SK-N-SH (cell line): ENCODE data around the gene AGPAT3. TPM values are rescaled to one million over a fixed set of nuclear protein-coding genes. Genes with fewer than 3 reads are reported as not detected.

Source experiments
- CTCF ChIA-PET: fragments of 300-600, 350-600 bp; formaldehyde crosslinking; extraction: SDS; loops from one replicate; lab custom pipeline; 2021; lab: Yijun Ruan, JAX
- POLR2A ChIA-PET: fragments of 350-600 bp; sonication (Branson Sonifier 250); formaldehyde crosslinking; extraction: SDS; loops from one replicate; lab custom pipeline; 2020; ENCODE audit warnings: antibody characterized with exemption, inconsistent platforms; lab: Yijun Ruan, JAX
- DNase-seq: peaks from one replicate; pipeline ENCODE4 v3.0.0; 2012
- H2AFZ ChIP-seq: fragments of 200-600 bp; sonication (generic); 2 replicates; pipeline ENCODE4 v1.8.1; 2016; ENCODE audit warnings: antibody characterized with exemption, mild to moderate bottlenecking, low read depth
- H3F3A ChIP-seq: fragments of 200-600 bp; sonication (generic); replicated peaks from 2 replicates; pipeline ENCODE3; 2016; ENCODE audit warnings: antibody characterized with exemption, mild to moderate bottlenecking; ENCODE audit not compliant: insufficient read depth
- H3K27ac ChIP-seq, 2 experiments: fragments of 200-500 bp in 1 of 2; fragments of 200-600 bp in 1 of 2; sonication (Bioruptor generic) in 1 of 2; sonication (generic), shearing (Covaris generic) in 1 of 2; 2 replicates each; pipeline versions ENCODE4 v1.5.1 to v1.6.1; 2014 to 2016; ENCODE audit warnings: low read depth in 2 of 2, inconsistent platforms in 1 of 2, low read length in 1 of 2, mild to moderate bottlenecking in 1 of 2, mixed read lengths in 1 of 2
- H3K27me3 ChIP-seq: fragments of 200-600 bp; sonication (generic), shearing (Covaris generic); 2 replicates; pipeline ENCODE4 v1.6.1; 2016; ENCODE audit warnings: mixed run types; ENCODE audit not compliant: insufficient read depth
- H3K36me3 ChIP-seq, 2 experiments: fragments of 200-500 bp in 1 of 2; fragments of 200-600 bp in 1 of 2; sonication (Bioruptor generic) in 1 of 2; sonication (generic) in 1 of 2; replicated peaks in 1 of 2; 2 replicates each; pipeline versions ENCODE3 to v1.5.1; 2014 to 2016; ENCODE audit warnings: low read length in 1 of 2, mild to moderate bottlenecking in 1 of 2; ENCODE audit not compliant: insufficient read depth in 2 of 2, control insufficient read depth in 1 of 2
- H3K4me1 ChIP-seq, 2 experiments: fragments of 200-500 bp in 1 of 2; fragments of 200-600 bp in 1 of 2; sonication (Bioruptor generic) in 1 of 2; sonication (generic), shearing (Covaris generic) in 1 of 2; 2 replicates each; pipeline versions ENCODE4 v1.5.1 to v1.6.1; 2014 to 2016; ENCODE audit warnings: low read depth in 1 of 2, low read length in 1 of 2, mixed run types in 1 of 2; ENCODE audit not compliant: insufficient read depth in 2 of 2, control insufficient read depth in 1 of 2
- H3K4me2 ChIP-seq: fragments of 200-600 bp; sonication (generic), shearing (Covaris generic); 2 replicates; pipeline ENCODE4 v1.6.1; 2017; ENCODE audit warnings: mixed run types
- H3K4me3 ChIP-seq, 2 experiments: fragments of 200-500 bp in 1 of 2; fragments of 200-600 bp in 1 of 2; sonication (Bioruptor generic) in 1 of 2; sonication (generic), shearing (Covaris generic) in 1 of 2; 2 replicates each; pipeline versions ENCODE4 v1.5.1 to v1.8.1; 2014 to 2016; ENCODE audit warnings: low read depth in 2 of 2, inconsistent platforms in 1 of 2, low read length in 1 of 2, mild to moderate bottlenecking in 1 of 2, mixed read lengths in 1 of 2, moderate library complexity in 1 of 2
- H3K79me2 ChIP-seq: fragments of 200-600 bp; sonication (generic); 2 replicates; pipeline ENCODE4 v1.8.1; 2017; ENCODE audit warnings: mild to moderate bottlenecking; ENCODE audit not compliant: insufficient read depth
- H3K9ac ChIP-seq: fragments of 200-600 bp; sonication (generic); 2 replicates; pipeline ENCODE4 v1.6.1; 2017; ENCODE audit warnings: mixed run types
- H3K9me2 ChIP-seq: fragments of 200-600 bp; sonication (generic); 2 replicates; pipeline ENCODE4 v1.6.1; 2017; ENCODE audit warnings: mixed run types
- H3K9me3 ChIP-seq: fragments of 200-600 bp; sonication (generic); 2 replicates; pipeline ENCODE4 v1.6.1; 2017; ENCODE audit warnings: mixed run types, mild to moderate bottlenecking, moderate library complexity
- H4K20me1 ChIP-seq: fragments of 200-600 bp; sonication (generic); 2 replicates; pipeline ENCODE4 v1.6.1; 2017; ENCODE audit warnings: mild to moderate bottlenecking, mixed run types; ENCODE audit not compliant: insufficient read depth
- ELF1 ChIP-seq: IDR thresholded peaks from 2 replicates; pipeline ENCODE4 v1.4.0; 2012
- EZH2phosphoT487 ChIP-seq: fragments of 200-600 bp; sonication (generic); IDR thresholded peaks from 2 replicates; pipeline ENCODE4 v1.6.1; 2017; ENCODE audit warnings: low read depth, mixed run types, mild to moderate bottlenecking, antibody characterized with exemption, moderate library complexity, borderline replicate concordance
- FOXJ3 ChIP-seq: sonication (generic); formaldehyde crosslinking; IDR thresholded peaks from 2 replicates; pipeline ENCODE4 v1.5.1; 2020; ENCODE audit warnings: mild to moderate bottlenecking, missing genetic modification reagents
- GABPA ChIP-seq: IDR thresholded peaks from 2 replicates; pipeline ENCODE4 v1.4.0; 2012; ENCODE audit warnings: low read depth, mild to moderate bottlenecking
- GATA2 ChIP-seq: sonication (generic); formaldehyde crosslinking; IDR thresholded peaks from 2 replicates; pipeline ENCODE4 v1.5.0; 2020; ENCODE audit warnings: mild to moderate bottlenecking, missing genetic modification reagents
- IRF3 ChIP-seq: fragments of 150-350 bp; IDR thresholded peaks from 2 replicates; pipeline ENCODE4 v1.6.1; 2016; ENCODE audit warnings: mild to moderate bottlenecking, low read depth, low read length
- MAX ChIP-seq: IDR thresholded peaks from 2 replicates; pipeline ENCODE4 v1.4.0; 2012; ENCODE audit warnings: low read depth
- MEF2A ChIP-seq: IDR thresholded peaks from 2 replicates; pipeline ENCODE4 v1.4.0; 2012; ENCODE audit warnings: low read depth, borderline replicate concordance
- PBX3 ChIP-seq: IDR thresholded peaks from 2 replicates; pipeline ENCODE4; 2012
- RAD21 ChIP-seq: IDR thresholded peaks from 2 replicates; pipeline ENCODE4 v1.6.1; 2012; ENCODE audit warnings: mild to moderate bottlenecking, low read length
- RCOR1 ChIP-seq: fragments of 150-350 bp; IDR thresholded peaks from 2 replicates; pipeline ENCODE4 v1.6.1; 2017; ENCODE audit warnings: antibody characterized with exemption, low read length
- REST ChIP-seq: IDR thresholded peaks from 2 replicates; pipeline ENCODE4 v1.6.1; 2012; ENCODE audit warnings: mild to moderate bottlenecking, low read depth, low read length, moderate library complexity
- RXRA ChIP-seq: IDR thresholded peaks from 2 replicates; pipeline ENCODE4 v1.4.0; 2012; ENCODE audit warnings: low read depth, mild to moderate bottlenecking, borderline replicate concordance
- TAF1 ChIP-seq: IDR thresholded peaks from 2 replicates; pipeline ENCODE4 v1.6.1; 2012; ENCODE audit warnings: low read depth, mild to moderate bottlenecking, low read length, moderate library complexity, borderline replicate concordance
- TEAD4 ChIP-seq: IDR thresholded peaks from 2 replicates; pipeline ENCODE4 v1.4.0; 2012; ENCODE audit warnings: mild to moderate bottlenecking, borderline replicate concordance; ENCODE audit not compliant: insufficient read depth
- USF1 ChIP-seq: IDR thresholded peaks from 2 replicates; pipeline ENCODE4 v1.4.0; 2012; ENCODE audit warnings: low read depth, borderline replicate concordance
- USF2 ChIP-seq: fragments of 150-350 bp; IDR thresholded peaks from 2 replicates; pipeline ENCODE4 v1.6.1; 2017; ENCODE audit warnings: antibody characterized with exemption, low read length, low read depth, borderline replicate concordance
- WGBS: methylation state at CpG from one replicate; pipeline ENCODE4 v1.1.6; 2017; ENCODE audit warnings: low lambda C conversion rate; 5-methylcytosine and 5-hydroxymethylcytosine counted together
- polyA plus RNA-seq, 3 experiments: library from polyadenylated mRNA; depleted of rRNA; stranded (reverse); fragments of >200 nt; gene quantifications; 2 replicates each; pipeline ENCODE4 v1.2.3, GENCODE V29; 2012

AGPAT3 gene
- polyA plus RNA-seq, 1 of the 3 experiments (the other 2 are of a cell fraction), result 35.3 TPM

GRCh38 chr21:43979654-43980053 is 114.6 kb downstream of the AGPAT3 start:
- no peaks in the 10 kb centered on the region for H3F3A ChIP-seq
- no peaks in the 10 kb centered on the region; a peak in 1 of 4 replicates for H3K4me1 ChIP-seq
- H4K20me1 ChIP-seq, result no peaks in the 10 kb centered on the region
- 99% methylated on average over 7 of the region's 7 CpGs for WGBS
- H3K27me3 ChIP-seq, result no peaks in the 10 kb centered on the region
- no peak overlapping the region for H3K9ac ChIP-seq
- ChIA-PET CTCF (interaction anchor here (1.5 kb wide), 1 partner anchor 169 kb away, joined by 8 read pairs; no protein-coding TSS in a partner anchor), POLR2A (no interaction called here)
- H3K27ac ChIP-seq, result no peak overlapping the region
- no peak overlapping the region for H2AFZ ChIP-seq
- no peaks in the 10 kb centered on the region for H3K9me2 ChIP-seq
- no peak for DNase-seq
- peaks cover 15 to 41% of the 10 kb centered on the region in 2 experiments for H3K36me3 ChIP-seq
- H3K4me3 ChIP-seq, result no peak overlapping the region
- H3K79me2 ChIP-seq, result no peaks in the 10 kb centered on the region
- H3K9me3 ChIP-seq, result no peaks in the 10 kb centered on the region
- no peak overlapping the region for H3K4me2 ChIP-seq
- TF ChIP-seq USF2, result no peak
- peak; percentile 11; the same call in 1 of the 2 replicates for TF ChIP-seq RAD21
- TF ChIP-seq GABPA, result no peak
- no peak for TF ChIP-seq GATA2
- TF ChIP-seq USF1, result no peak
- no peak for TF ChIP-seq EZH2phosphoT487
- TF ChIP-seq RXRA, result no peak

GRCh38 chr21:43981151-43981870 is 116.3 kb downstream of the AGPAT3 start:
- Histone ChIP-seq H3K27me3 (no peaks in the 10 kb centered on the region), H3K36me3 (peaks cover 15 to 41% of the 10 kb centered on the region in 2 experiments), H3K27ac (no peak overlapping the region), H3K4me2 (no peak overlapping the region), H3K4me3 (no peak overlapping the region), H3K9me2 (no peaks in the 10 kb centered on the region), H3K9me3 (no peaks in the 10 kb centered on the region), H3K9ac (no peak overlapping the region), H3F3A (peaks cover 2% of the 10 kb centered on the region), H3K79me2 (no peaks in the 10 kb centered on the region), H3K4me1 (no peaks in the 10 kb centered on the region), H4K20me1 (no peaks in the 10 kb centered on the region), H2AFZ (no peak overlapping the region)
- no peak for DNase-seq
- POLR2A ChIA-PET, result no interaction called here
- 86% methylated on average over 13 of the region's 26 CpGs for WGBS
- CTCF ChIA-PET, result interaction anchor here (0.5 to 1.0 kb wide), 3 partner anchors 54 to 316 kb away, joined by 3 read pairs; no protein-coding TSS in a partner anchor
- no peak for TF ChIP-seq RCOR1
- TF ChIP-seq EZH2phosphoT487, result no peak
- TF ChIP-seq MEF2A, result no peak
- no peak for TF ChIP-seq ELF1
- no peak for TF ChIP-seq FOXJ3 (CRISPR knock-in tag)
- no peak for TF ChIP-seq REST
- TF ChIP-seq TEAD4, result no peak
- no peak for TF ChIP-seq GABPA
- TF ChIP-seq PBX3, result no peak
- TF ChIP-seq GATA2, result no peak
- TF ChIP-seq TAF1, result no peak
- TF ChIP-seq RXRA, result no peak
- TF ChIP-seq IRF3, result no peak
- TF ChIP-seq MAX, result no peak
